GM19452 (cell line): ENCODE measurements around the gene GAA.

Experiments used
- ATAC-seq: cut with Tn5 transposase; IDR thresholded peaks from one replicate; pipeline ENCODE4 v1.9.1; 2021; ENCODE audit not compliant: unreplicated experiment

The GAA gene

GRCh38 chr17:80102664-80103448 is 1.5 kb downstream of the GAA start:
- ATAC-seq: no peak

- no peak for ATAC-seq
Observed at GRCh38 chr17:80103449-80104085, 2.2 kb downstream of the GAA start.

GRCh38 chr17:80104321-80104955 is 3.1 kb downstream of the GAA start:
- no peak for ATAC-seq

- no peak for ATAC-seq
Observed at GRCh38 chr17:80104956-80105375, 3.6 kb downstream of the GAA start.

GRCh38 chr17:80105762-80106161 is 4.4 kb downstream of the GAA start:
- ATAC-seq: no peak

- ATAC-seq: no peak
Observed at GRCh38 chr17:80106176-80106575, 4.8 kb downstream of the GAA start.

- no peak for ATAC-seq
Observed at GRCh38 chr17:80106751-80107150, 5.4 kb downstream of the GAA start.

- no peak for ATAC-seq
Observed at GRCh38 chr17:80107231-80108021, 6.0 kb downstream of the GAA start.

GRCh38 chr17:80108036-80108971 is 6.9 kb downstream of the GAA start:
- no peak for ATAC-seq

- no peak for ATAC-seq
Observed at GRCh38 chr17:80109066-80109660, 7.8 kb downstream of the GAA start.

- no peak for ATAC-seq
Observed at GRCh38 chr17:80109713-80110446, 8.5 kb downstream of the GAA start.

GRCh38 chr17:80110447-80110812 is 9.0 kb downstream of the GAA start:
- no peak for ATAC-seq

GRCh38 chr17:80110927-80111701 is 9.7 kb downstream of the GAA start:
- ATAC-seq: no peak

- ATAC-seq: no peak
Observed at GRCh38 chr17:80111702-80112470, 10.5 kb downstream of the GAA start.

GRCh38 chr17:80112471-80113032 is 11.2 kb downstream of the GAA start:
- ATAC-seq: no peak

GRCh38 chr17:80113033-80113484 is 11.7 kb downstream of the GAA start:
- no peak for ATAC-seq

- no peak for ATAC-seq
Observed at GRCh38 chr17:80114758-80115157, 13.4 kb downstream of the GAA start.
